Prostate gland (tissue), 2 donors: ENCODE measurements around the gene NDUFV1. TPM values are rescaled to one million over a fixed set of nuclear protein-coding genes. Genes with fewer than 3 reads are reported as not detected.

Source experiments
- DNase-seq: peaks from one replicate; pipeline ENCODE4 v3.0.0-alpha.2; 2019; ENCODE audit warnings: low spot score
- H3K27ac ChIP-seq, 2 donors: fragments of 200-600 bp; sonication (generic); 2 replicates each; pipeline ENCODE4 v1.5.1; 2017 to 2019
- H3K27me3 ChIP-seq: fragments of 200-600 bp; sonication (generic); replicated peaks from 2 replicates; pipeline ENCODE4 v1.5.1; 2019; ENCODE audit not compliant: insufficient read depth
- H3K36me3 ChIP-seq, 2 donors: fragments of 200-600 bp; sonication (generic); 1 replicate in 1 of 2; 2 replicates in 1 of 2; pipeline versions ENCODE4 v1.5.1 to v1.8.1; 2017 to 2019
- H3K4me1 ChIP-seq: fragments of 200-600 bp; sonication (generic); replicated peaks from 2 replicates; pipeline ENCODE4 v1.5.1; 2019
- H3K4me3 ChIP-seq, 2 donors: fragments of 200-600 bp; sonication (generic); 2 replicates each; pipeline ENCODE4 v1.5.1; 2017 to 2019
- H3K9me3 ChIP-seq: fragments of 200-600 bp; sonication (generic); 2 replicates; pipeline ENCODE4 v1.5.1; 2017
- POLR2A ChIP-seq: fragments of 450-650 bp; IDR thresholded peaks from one replicate; pipeline ENCODE4 v1.6.1; 2016; ENCODE audit warnings: antibody characterized with exemption, mild to moderate bottlenecking
- POLR2AphosphoS5 ChIP-seq: sonication (generic); formaldehyde crosslinking; IDR thresholded peaks from one replicate; pipeline ENCODE4 v1.6.1; 2017; ENCODE audit warnings: antibody characterized with exemption
- WGBS: methylation state at CpG from one replicate; pipeline ENCODE4 v1.1.5; 2018; 5-methylcytosine and 5-hydroxymethylcytosine counted together
- intact Hi-C: fragments of 100-400 bp; cut with DNase I; formaldehyde crosslinking; loops from one replicate; pipeline ENCODE4 v1.14.2; 2022
- total RNA-seq, 2 donors: library from RNA; depleted of rRNA; stranded (reverse); fragments of >200 nt; gene quantifications; one replicate each; pipeline ENCODE4 v1.1.0, GENCODE V29; 2016
- TF ChIP-seq, protein P1 (sequence below), 4 experiments: fragments of 200-600 bp in 2 of 4; fragments of 450-650 bp in 2 of 4; sonication (generic) in 2 of 4; IDR thresholded peaks; 1 replicate in 3 of 4; 2 replicates in 1 of 4; pipeline ENCODE4 v1.5.1; 2016 to 2019; ENCODE audit warnings: antibody characterized with exemption in 4 of 4, mild to moderate bottlenecking in 2 of 4, moderate library complexity in 2 of 4

The NDUFV1 gene
- total RNA-seq, 2 donors from 2014 or later: 190 to 260 TPM

DNA sequence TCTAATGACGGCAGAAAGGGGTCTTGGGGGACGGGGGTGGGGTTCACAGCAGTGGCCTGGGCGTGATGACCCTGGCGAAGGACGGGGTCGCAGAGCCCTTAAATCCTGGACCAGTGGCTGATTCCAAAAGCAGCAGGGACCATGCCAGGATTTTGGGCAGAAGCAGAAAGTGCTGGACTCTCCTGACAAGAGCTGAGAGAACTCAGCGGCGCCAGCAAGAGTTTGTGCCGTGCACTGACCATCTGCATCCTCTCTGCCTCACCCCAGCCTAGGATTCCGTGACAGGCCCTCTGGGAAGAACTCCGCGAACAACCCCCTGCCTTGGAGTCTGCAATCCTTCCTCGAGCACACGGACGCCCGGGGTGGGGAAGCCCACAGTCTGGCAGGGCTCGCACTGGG lies 644 bp upstream of the NDUFV1 start:
- DNase-seq: no peak
- peaks cover 7 to 9% of the 10 kb centered on the region in 2 donors for H3K36me3 ChIP-seq
- WGBS: 32% methylated on average over 17 of the region's 17 CpGs
- intact Hi-C loops: loop anchor here (2.0 kb wide), 1 partner anchor 23 kb away; the partner anchor contains the start of gene GSTP1
- peaks cover 8% of the 10 kb centered on the region for H3K4me1 ChIP-seq
- H3K27me3 ChIP-seq: no peaks in the 10 kb centered on the region
- peak overlapping the region; percentile 54 to 94 for H3K4me3 ChIP-seq
- no peaks in the 10 kb centered on the region for H3K9me3 ChIP-seq
- TF ChIP-seq POLR2A (no peak), POLR2AphosphoS5 (no peak)
- TF ChIP-seq, protein P1, sequence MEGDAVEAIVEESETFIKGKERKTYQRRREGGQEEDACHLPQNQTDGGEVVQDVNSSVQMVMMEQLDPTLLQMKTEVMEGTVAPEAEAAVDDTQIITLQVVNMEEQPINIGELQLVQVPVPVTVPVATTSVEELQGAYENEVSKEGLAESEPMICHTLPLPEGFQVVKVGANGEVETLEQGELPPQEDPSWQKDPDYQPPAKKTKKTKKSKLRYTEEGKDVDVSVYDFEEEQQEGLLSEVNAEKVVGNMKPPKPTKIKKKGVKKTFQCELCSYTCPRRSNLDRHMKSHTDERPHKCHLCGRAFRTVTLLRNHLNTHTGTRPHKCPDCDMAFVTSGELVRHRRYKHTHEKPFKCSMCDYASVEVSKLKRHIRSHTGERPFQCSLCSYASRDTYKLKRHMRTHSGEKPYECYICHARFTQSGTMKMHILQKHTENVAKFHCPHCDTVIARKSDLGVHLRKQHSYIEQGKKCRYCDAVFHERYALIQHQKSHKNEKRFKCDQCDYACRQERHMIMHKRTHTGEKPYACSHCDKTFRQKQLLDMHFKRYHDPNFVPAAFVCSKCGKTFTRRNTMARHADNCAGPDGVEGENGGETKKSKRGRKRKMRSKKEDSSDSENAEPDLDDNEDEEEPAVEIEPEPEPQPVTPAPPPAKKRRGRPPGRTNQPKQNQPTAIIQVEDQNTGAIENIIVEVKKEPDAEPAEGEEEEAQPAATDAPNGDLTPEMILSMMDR (IDR thresholded peaks at IDR 0.05): no peak
- peak overlapping the region; percentile 47 to 76 for H3K27ac ChIP-seq

DNA sequence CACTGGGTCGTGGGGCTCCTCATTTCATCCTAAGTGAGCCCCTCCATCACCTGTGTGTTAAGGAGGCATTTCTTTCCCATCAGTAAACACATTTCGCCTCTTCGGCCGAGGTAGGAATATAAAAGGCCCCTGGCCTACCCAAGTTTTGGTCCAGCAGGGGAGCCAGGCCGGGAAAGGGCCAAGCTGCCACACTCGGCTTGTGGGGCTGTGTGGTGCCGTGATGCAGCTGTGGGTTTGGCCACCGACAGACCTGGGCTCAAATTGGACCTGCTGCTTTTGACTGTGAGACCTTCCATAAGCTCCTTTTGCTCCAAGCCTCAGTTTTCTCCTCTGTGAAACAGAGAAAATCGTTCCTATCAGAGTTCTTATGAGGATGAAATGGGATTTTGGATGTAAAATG lies 771 bp downstream of the NDUFV1 start:
- 32% methylated on average over 9 of the region's 9 CpGs for WGBS
- peak overlapping the region; percentile 47 to 76 for H3K27ac ChIP-seq

DNA sequence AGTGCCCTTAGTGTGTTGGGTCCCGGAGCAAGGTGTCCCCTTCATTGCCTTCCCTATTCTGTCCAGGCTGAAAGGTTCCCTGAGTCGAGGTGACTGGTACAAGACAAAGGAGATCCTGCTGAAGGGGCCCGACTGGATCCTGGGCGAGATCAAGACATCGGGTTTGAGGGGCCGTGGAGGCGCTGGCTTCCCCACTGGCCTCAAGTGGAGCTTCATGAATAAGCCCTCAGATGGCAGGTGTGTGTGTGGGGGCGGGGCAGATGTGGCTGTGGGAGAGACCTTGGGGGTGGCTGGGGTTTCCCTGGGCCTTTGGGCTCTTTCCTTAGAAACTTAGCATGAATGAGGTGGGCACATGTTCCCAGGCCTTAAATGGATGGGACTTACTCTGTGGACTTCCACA lies 1.8 kb downstream of the NDUFV1 start:
- intact Hi-C loops: no loop called here
- Histone ChIP-seq H3K27me3 (no peaks in the 10 kb centered on the region), H3K4me3 (no peak overlapping the region), H3K36me3 (peaks cover 7 to 9% of the 10 kb centered on the region in 2 donors), H3K27ac (no peak overlapping the region), H3K9me3 (no peaks in the 10 kb centered on the region), H3K4me1 (peaks cover 8% of the 10 kb centered on the region)
- WGBS: 99% methylated on average over 8 of the region's 8 CpGs
- DNase-seq: no peak
- no peak for TF ChIP-seq POLR2AphosphoS5
- TF ChIP-seq, protein P1 (IDR thresholded peaks at IDR 0.05): no peak
- no peak for TF ChIP-seq POLR2A

More for the DNA sequence above, 771 bp downstream of the NDUFV1 start:
- H3K36me3 ChIP-seq: peaks cover 7 to 9% of the 10 kb centered on the region in 2 donors
- no peak for DNase-seq
- peaks cover 8% of the 10 kb centered on the region for H3K4me1 ChIP-seq
- intact Hi-C loops: loop anchor here (2.0 kb wide), 1 partner anchor 25 kb away; the partner anchor contains the start of gene GSTP1
- no peaks in the 10 kb centered on the region for H3K27me3 ChIP-seq
- H3K4me3 ChIP-seq: peak overlapping the region; percentile 54 to 94
- H3K9me3 ChIP-seq: no peaks in the 10 kb centered on the region
- TF ChIP-seq POLR2AphosphoS5 (no peak), POLR2A (no peak)
- TF ChIP-seq, protein P1 (IDR thresholded peaks at IDR 0.05): no peak

DNA sequence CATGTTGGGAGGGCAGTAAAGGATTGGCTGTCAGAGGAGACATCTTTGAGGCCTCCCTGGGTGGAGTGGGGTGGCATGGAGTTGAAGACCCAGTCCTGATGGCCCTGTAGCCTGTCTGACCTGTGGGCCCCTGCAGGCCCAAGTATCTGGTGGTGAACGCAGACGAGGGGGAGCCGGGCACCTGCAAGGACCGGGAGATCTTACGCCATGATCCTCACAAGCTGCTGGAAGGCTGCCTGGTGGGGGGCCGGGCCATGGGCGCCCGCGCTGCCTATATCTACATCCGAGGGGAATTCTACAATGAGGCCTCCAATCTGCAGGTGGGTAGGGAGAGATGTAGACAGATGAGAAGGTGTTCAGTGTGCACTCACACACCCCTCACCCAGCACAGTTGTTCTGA lies 2.6 kb downstream of the NDUFV1 start:
- DNase-seq: no peak
- Histone ChIP-seq H3K9me3 (no peaks in the 10 kb centered on the region), H3K27me3 (no peaks in the 10 kb centered on the region), H3K4me3 (no peak overlapping the region), H3K4me1 (peaks cover 8% of the 10 kb centered on the region), H3K27ac (no peak overlapping the region), H3K36me3 (peaks cover 7 to 9% of the 10 kb centered on the region in 2 donors)
- WGBS: 85% methylated on average over 10 of the region's 10 CpGs
- no peak for TF ChIP-seq POLR2AphosphoS5
- TF ChIP-seq, protein P1 (IDR thresholded peaks at IDR 0.05): no peak
- TF ChIP-seq POLR2A: no peak
- intact Hi-C loops: no loop called here

DNA sequence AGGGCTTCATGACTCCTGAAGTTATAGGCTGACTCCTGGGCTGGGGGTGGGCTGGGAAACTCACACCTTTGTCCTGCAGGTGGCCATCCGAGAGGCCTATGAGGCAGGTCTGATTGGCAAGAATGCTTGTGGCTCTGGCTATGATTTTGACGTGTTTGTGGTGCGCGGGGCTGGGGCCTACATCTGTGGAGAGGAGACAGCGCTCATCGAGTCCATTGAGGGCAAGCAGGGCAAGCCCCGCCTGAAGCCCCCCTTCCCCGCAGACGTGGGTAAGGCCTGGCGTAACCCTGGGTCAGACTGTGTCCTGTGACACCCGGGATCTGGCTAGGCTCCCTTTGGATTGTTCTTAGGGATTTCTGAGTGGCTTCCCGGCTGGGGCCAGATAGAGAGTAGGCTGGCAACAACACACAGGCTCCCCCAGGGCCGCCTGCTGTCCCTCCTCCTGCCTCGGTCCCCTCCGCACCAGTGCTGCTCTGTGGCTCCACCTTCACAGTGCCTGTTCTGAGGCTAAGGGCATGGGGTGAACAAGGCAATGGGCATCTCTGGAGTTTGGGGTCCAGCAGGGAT lies 3.6 kb downstream of the NDUFV1 start:
- Histone ChIP-seq H3K4me1 (peaks cover 8% of the 10 kb centered on the region), H3K27ac (no peak overlapping the region), H3K9me3 (no peaks in the 10 kb centered on the region), H3K36me3 (peaks cover 7 to 9% of the 10 kb centered on the region in 2 donors), H3K4me3 (no peak overlapping the region), H3K27me3 (no peaks in the 10 kb centered on the region)
- intact Hi-C loops: no loop called here
- TF ChIP-seq, protein P1 (IDR thresholded peaks at IDR 0.05): no peak
- TF ChIP-seq POLR2AphosphoS5: no peak
- no peak for TF ChIP-seq POLR2A
- 91% methylated on average over 15 of the region's 15 CpGs for WGBS
- DNase-seq: no peak
